Hepatocyte (in vitro differentiated cells): ENCODE data around the gene ANGPTL4. TPM values are rescaled to one million over a fixed set of nuclear protein-coding genes. Genes with fewer than 3 reads are reported as not detected.
"Not testable (repeated sequence)": the region's sequence is repeated elsewhere in the genome, so short reads cannot be mapped to it uniquely, and the experiment has no call there.

ENCODE experiments used
- DNase-seq: peaks from one replicate; pipeline ENCODE4 v3.0.0-alpha.2; 2016; ENCODE audit warnings: low spot score
- H2AFZ ChIP-seq: fragments of 200-600 bp; sonication (generic); 2 replicates; pipeline ENCODE4 v1.6.0; 2016; ENCODE audit warnings: antibody characterized with exemption, mild to moderate bottlenecking
- H3K27ac ChIP-seq: fragments of 200-600 bp; sonication (generic); 2 replicates; pipeline ENCODE4 v1.5.1; 2016; ENCODE audit warnings: mild to moderate bottlenecking
- H3K27me3 ChIP-seq: fragments of 200-600 bp; sonication (generic); 2 replicates; pipeline ENCODE4 v1.6.1; 2016
- H3K36me3 ChIP-seq: fragments of 200-600 bp; sonication (generic); replicated peaks from 2 replicates; pipeline ENCODE4 v1.5.1; 2016; ENCODE audit warnings: low read depth; ENCODE audit not compliant: insufficient read depth
- H3K4me1 ChIP-seq: fragments of 200-600 bp; sonication (generic); 2 replicates; pipeline ENCODE4 v1.5.1; 2016; ENCODE audit warnings: mild to moderate bottlenecking, moderate library complexity; ENCODE audit not compliant: insufficient read depth
- H3K4me2 ChIP-seq: fragments of 200-600 bp; sonication (generic); 2 replicates; pipeline ENCODE4 v1.6.0; 2016
- H3K4me3 ChIP-seq: fragments of 200-600 bp; sonication (generic); 2 replicates; pipeline ENCODE4 v1.5.1; 2016; ENCODE audit warnings: mild to moderate bottlenecking
- H3K79me2 ChIP-seq: fragments of 200-600 bp; sonication (generic); 2 replicates; pipeline ENCODE4 v1.6.0; 2017; ENCODE audit warnings: mild to moderate bottlenecking
- H3K9me2 ChIP-seq: fragments of 200-600 bp; sonication (generic); replicated peaks from 2 replicates; pipeline ENCODE4 v1.6.0; 2017; ENCODE audit warnings: mild to moderate bottlenecking; ENCODE audit not compliant: insufficient read depth
- H3K9me3 ChIP-seq: fragments of 200-600 bp; sonication (generic); 2 replicates; pipeline ENCODE4 v1.5.1; 2016; ENCODE audit warnings: low read depth, mild to moderate bottlenecking
- H4K20me1 ChIP-seq: fragments of 200-600 bp; sonication (generic); 2 replicates; pipeline ENCODE4 v1.6.0; 2016; ENCODE audit warnings: mild to moderate bottlenecking; ENCODE audit not compliant: insufficient read depth, poor library complexity, severe bottlenecking
- EZH2 ChIP-seq: fragments of 200-600 bp; sonication (generic); IDR thresholded peaks from 2 replicates; pipeline ENCODE4 v1.6.1; 2016; ENCODE audit warnings: antibody characterized with exemption, mild to moderate bottlenecking, borderline replicate concordance
- EZH2phosphoT487 ChIP-seq: fragments of 200-600 bp; sonication (generic); IDR thresholded peaks from one replicate; pipeline ENCODE4 v1.6.1; 2018; ENCODE audit warnings: antibody characterized with exemption, mild to moderate bottlenecking, low read depth, moderate library complexity; ENCODE audit not compliant: unreplicated experiment, severe bottlenecking
- WGBS: methylation state at CpG from one replicate; pipeline ENCODE4 v1.1.6; 2016; ENCODE audit warnings: low lambda C conversion rate; ENCODE audit errors: missing lambda C conversion rate; 5-methylcytosine and 5-hydroxymethylcytosine counted together
- polyA plus RNA-seq: library from polyadenylated mRNA; unstranded; fragments of >200 nt; fragmentation: Nextera tagmentation; extraction: Ambion mirVana; gene quantifications from 2 replicates; pipeline ENCODE4 v1.2.1, GENCODE V29; 2016
- total RNA-seq: library from RNA; depleted of rRNA; stranded (reverse); fragments of >200 nt; gene quantifications from 2 replicates; pipeline ENCODE4 v1.2.3, GENCODE V29; 2014
- TF ChIP-seq, protein P1 (sequence below): fragments of 200-600 bp; sonication (generic); IDR thresholded peaks from 2 replicates; pipeline ENCODE4 v1.5.1; 2016; ENCODE audit warnings: antibody characterized with exemption, mild to moderate bottlenecking; ENCODE audit not compliant: poor library complexity

Gene ANGPTL4
- total and polyA plus RNA-seq, 2 experiments from 2014 or later: 14.7 to 23.4 TPM

DNA sequence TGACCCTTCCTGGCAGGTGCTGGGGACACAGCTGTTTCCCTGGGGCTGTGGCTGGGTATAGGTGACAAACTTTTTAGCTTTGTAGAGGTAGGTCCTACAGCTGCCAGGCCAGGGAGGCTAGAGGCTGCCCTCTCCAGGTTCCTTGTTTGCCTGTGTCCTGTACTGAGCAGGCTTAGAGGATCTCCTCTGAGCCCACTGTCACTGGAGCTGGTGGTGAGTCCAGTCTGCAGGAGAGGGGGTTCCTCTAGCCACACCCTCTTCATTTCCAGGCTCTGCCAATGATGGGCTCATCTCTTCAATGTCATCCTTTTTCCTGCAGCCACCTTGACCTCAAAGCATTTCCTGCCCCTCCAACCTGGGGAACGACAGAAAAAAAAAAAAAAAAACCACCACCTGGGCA is 13.6 kb downstream of the ANGPTL4 start:
- 75% methylated on average over 1 of the region's 1 CpG for WGBS
- no peaks in the 10 kb centered on the region for H3K79me2 ChIP-seq
- no peak overlapping the region for H3K4me2 ChIP-seq
- no peak for DNase-seq
- H3K27me3 ChIP-seq: no peaks in the 10 kb centered on the region
- no peak overlapping the region for H3K27ac ChIP-seq
- H2AFZ ChIP-seq: no peak overlapping the region
- H3K4me3 ChIP-seq: no peak overlapping the region
- no peaks in the 10 kb centered on the region for H3K9me3 ChIP-seq
- no peak for TF ChIP-seq EZH2phosphoT487
- TF ChIP-seq EZH2: no peak
- TF ChIP-seq, protein P1, sequence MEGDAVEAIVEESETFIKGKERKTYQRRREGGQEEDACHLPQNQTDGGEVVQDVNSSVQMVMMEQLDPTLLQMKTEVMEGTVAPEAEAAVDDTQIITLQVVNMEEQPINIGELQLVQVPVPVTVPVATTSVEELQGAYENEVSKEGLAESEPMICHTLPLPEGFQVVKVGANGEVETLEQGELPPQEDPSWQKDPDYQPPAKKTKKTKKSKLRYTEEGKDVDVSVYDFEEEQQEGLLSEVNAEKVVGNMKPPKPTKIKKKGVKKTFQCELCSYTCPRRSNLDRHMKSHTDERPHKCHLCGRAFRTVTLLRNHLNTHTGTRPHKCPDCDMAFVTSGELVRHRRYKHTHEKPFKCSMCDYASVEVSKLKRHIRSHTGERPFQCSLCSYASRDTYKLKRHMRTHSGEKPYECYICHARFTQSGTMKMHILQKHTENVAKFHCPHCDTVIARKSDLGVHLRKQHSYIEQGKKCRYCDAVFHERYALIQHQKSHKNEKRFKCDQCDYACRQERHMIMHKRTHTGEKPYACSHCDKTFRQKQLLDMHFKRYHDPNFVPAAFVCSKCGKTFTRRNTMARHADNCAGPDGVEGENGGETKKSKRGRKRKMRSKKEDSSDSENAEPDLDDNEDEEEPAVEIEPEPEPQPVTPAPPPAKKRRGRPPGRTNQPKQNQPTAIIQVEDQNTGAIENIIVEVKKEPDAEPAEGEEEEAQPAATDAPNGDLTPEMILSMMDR: no peak
- H4K20me1 ChIP-seq: no peaks in the 10 kb centered on the region
- no peaks in the 10 kb centered on the region for H3K36me3 ChIP-seq
- H3K9me2 ChIP-seq: no peaks in the 10 kb centered on the region
- H3K4me1 ChIP-seq: no peaks in the 10 kb centered on the region

DNA sequence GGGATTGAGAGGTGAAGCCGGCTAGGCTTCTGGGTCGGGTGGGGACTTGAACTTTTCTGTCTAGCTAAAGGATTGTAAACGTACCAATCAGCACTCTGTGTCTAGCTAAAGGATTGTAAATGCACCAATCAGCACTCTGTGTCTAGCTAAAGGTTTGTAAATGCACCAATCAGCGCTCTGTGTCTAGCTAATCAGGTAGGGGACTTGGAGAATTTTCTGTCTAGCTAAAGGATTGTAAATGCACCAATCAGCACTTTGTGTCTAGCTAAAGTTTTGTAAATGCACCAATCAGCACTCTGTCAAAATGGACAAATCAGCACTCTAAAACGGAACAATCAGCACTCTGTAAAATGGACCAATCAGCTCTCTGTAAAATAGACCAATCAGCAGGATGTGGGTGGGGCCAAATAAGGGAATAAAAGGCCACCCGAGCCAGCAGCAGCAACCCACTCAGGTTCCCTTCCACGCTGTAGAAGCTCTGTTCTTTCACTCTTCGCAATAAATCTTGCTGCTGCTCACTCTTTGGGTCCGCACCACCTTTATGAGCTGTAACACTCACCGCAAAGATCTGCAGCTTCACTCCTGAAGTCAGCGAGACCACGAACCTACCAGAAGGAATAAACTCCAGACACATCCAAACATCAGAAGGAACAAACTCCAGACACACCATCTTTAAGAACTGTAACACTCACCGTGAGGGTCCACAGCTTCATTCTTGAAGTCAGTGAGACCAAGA is 15.4 kb downstream of the ANGPTL4 start:
- not testable (repeated sequence) for H3K36me3 ChIP-seq, DNase-seq, H2AFZ ChIP-seq, H3K4me1 ChIP-seq, H3K9me2 ChIP-seq, H3K4me3 ChIP-seq, H3K27me3 ChIP-seq, H3K27ac ChIP-seq, H3K79me2 ChIP-seq, H4K20me1 ChIP-seq, H3K4me2 ChIP-seq, H3K9me3 ChIP-seq
- 93% methylated on average over 13 of the region's 13 CpGs for WGBS

DNA sequence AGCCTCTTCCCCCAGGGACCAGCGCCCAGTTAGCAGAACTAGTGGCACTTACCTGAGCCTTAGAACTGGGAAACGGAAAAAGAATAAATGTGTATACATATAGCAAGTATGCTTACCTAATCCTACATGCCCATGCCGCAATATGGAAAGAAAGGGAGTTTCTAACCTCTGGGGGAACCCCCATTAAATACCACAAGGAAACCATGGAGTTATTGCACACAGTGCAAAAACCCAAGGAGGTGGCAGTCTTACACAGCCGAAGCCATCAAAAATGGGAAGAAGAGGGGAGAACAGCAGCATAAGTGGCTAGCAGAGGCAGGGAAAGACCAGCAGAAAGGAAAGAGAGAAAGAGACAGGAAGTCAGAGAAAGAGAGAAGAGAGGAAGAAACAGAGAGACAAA is 20.6 kb downstream of the ANGPTL4 start:
- not testable (repeated sequence) for H3K27ac ChIP-seq, H3K27me3 ChIP-seq, H3K4me3 ChIP-seq, H4K20me1 ChIP-seq, H3K9me2 ChIP-seq, H3K4me2 ChIP-seq, H3K9me3 ChIP-seq, H3K4me1 ChIP-seq, H3K79me2 ChIP-seq, DNase-seq, H3K36me3 ChIP-seq, H2AFZ ChIP-seq
- WGBS: 85% methylated on average over 4 of the region's 4 CpGs

DNA sequence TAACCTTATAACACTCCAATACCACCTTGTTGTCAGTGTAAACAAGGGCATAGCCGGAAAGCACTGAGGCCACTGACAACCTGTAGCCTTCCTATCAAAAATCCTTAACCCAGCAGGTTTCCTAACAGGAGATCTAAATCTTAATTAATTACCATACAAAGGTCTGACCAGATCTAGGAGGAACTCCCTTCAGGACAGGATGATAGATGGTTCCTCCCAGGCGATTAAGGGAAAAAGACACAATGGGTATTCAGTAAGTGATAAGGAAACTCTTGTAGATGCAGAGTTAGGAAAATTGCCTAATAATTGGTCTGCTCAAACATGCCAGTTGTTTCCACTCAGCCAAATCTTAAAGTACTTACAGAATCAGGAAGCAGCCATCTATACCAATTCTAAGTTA is 21.1 kb downstream of the ANGPTL4 start:
- H2AFZ ChIP-seq, H3K27ac ChIP-seq, H3K4me1 ChIP-seq, H3K4me3 ChIP-seq, H3K9me3 ChIP-seq, H3K4me2 ChIP-seq, H4K20me1 ChIP-seq, H3K27me3 ChIP-seq, H3K9me2 ChIP-seq, H3K36me3 ChIP-seq, DNase-seq, H3K79me2 ChIP-seq: not testable (repeated sequence)
- WGBS: 47% methylated on average over 2 of the region's 2 CpGs

DNA sequence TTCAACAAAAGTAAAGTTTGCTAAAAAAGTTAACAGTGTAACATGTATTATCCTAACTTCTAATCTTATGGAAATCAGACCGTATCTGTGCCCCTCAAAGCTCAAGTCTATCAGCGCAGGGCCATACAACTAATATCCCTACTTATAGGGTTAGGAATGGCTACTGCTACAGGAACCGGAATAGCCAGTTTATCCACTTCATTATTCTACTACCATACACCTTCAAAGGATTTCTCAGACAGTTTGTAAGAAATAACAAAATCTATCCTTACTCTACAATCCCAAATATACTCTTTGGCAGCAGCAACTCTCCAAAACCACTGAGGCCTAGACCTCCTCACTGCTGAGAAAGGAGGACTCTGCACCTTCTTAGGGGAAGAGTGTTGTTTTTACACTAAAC is 21.6 kb downstream of the ANGPTL4 start:
- H2AFZ ChIP-seq, H3K4me1 ChIP-seq, H3K9me2 ChIP-seq, H3K79me2 ChIP-seq, H3K36me3 ChIP-seq, H3K27ac ChIP-seq, H4K20me1 ChIP-seq, H3K27me3 ChIP-seq, H3K4me3 ChIP-seq, H3K4me2 ChIP-seq, DNase-seq, H3K9me3 ChIP-seq: not testable (repeated sequence)
- WGBS: 78% methylated on average over 3 of the region's 3 CpGs

DNA sequence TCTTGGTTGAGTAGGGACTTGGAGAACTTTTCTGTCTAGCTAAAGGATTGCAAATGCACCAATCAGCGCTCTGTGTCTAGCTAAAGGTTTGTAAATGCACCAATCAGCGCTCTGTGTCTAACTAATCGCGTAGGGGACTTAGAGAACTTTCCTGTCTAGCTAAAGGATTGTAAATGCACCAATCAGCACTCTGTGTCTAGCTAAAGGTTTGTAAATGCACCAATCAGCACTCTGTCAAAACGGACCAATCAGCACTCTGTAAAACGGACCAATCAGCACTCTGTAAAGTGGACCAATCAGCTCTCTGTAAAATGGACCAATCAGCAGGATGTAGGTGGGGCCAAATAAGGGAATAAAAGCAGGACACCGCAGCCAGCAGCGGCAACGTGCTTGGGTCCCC is 22.5 kb downstream of the ANGPTL4 start:
- H3K27me3 ChIP-seq, H3K9me3 ChIP-seq, H3K36me3 ChIP-seq, H3K27ac ChIP-seq, H3K9me2 ChIP-seq, H3K4me3 ChIP-seq, H3K79me2 ChIP-seq, H4K20me1 ChIP-seq, H2AFZ ChIP-seq, H3K4me2 ChIP-seq, H3K4me1 ChIP-seq, DNase-seq: not testable (repeated sequence)
- 74% methylated on average over 9 of the region's 9 CpGs for WGBS
